Activated T-cell treated with anti-CD3 and anti-CD28 coated beads for 1 hour (primary cell): ENCODE data around the gene VPS18.

Experiments
- DNase-seq: peaks from one replicate; pipeline ENCODE4 v3.0.0-alpha.2; 2020; ENCODE audit warnings: low read depth

The VPS18 gene

DNA sequence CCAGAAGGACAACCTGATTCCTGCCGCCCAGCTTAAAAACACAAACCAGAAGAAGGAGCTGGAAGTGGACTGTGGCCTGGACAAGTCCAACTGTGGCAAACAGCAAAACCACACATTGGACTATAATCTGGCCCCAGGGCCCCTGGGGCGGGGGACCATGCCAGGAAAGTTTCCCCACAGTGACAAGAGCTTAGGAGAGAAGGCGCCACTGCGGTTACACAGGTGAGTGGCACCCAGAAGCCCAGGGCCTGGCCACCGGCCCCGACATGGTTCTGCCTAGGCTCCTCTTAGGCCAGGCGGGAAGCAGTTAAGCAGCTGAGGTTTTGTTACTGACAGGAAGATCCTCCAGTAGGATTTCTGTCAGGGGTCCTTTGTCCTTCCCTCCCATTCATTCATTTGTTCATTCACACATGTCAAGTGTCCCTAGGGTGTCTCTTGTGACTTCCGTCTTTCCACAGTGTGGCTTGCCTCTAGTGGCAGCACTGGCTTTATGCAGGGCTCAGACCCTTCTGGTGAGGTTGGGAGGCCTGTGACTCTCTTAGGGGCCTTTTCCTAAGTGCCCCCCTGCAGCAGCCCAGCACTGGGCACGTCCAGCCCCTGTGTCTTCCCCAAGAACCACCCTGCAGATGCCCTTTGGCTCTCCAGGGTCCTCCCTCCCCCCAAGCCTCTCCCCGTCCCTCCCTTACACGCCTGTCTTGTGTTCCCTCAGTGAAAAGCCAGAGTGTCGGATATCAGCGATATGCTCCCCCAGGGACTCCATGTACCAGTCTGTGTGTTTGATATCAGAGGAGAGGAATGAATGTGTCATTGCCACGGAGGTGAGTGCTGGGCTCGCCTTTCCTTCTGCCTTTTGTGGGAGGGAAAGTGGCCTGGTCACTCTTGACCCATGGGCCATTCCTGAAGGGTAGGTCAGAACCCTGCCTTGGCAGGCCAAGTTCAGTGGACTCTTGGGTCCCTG, 42.7 kb downstream of the VPS18 start:
- DNase-seq, result no peak

DNA sequence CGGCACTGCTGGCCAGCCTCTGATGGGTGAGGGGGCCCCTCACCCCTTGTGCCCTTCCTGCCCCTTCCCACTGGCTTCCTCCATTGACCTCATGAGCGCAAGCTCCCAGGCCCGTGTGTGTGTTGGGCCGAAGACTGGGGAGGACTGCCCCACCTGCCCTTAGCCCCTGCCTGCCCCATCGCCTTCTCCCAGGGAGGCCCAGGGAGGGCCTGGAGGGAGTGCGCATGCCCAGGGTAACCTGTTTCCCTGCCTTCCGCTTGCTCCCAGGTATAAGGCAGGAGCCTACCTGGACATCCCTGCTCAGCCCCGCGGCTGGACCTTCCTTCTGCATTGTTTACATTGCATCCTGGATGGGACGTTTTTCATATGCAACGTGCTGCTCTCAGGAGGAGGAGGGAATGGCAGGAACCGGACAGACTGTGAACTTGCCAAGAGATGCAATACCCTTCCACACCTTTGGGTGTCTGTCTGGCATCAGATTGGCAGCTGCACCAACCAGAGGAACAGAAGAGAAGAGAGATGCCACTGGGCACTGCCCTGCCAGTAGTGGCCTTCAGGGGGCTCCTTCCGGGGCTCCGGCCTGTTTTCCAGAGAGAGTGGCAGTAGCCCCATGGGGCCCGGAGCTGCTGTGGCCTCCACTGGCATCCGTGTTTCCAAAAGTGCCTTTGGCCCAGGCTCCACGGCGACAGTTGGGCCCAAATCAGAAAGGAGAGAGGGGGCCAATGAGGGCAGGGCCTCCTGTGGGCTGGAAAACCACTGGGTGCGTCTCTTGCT, 43.7 kb downstream of the VPS18 start:
- no peak for DNase-seq

DNA sequence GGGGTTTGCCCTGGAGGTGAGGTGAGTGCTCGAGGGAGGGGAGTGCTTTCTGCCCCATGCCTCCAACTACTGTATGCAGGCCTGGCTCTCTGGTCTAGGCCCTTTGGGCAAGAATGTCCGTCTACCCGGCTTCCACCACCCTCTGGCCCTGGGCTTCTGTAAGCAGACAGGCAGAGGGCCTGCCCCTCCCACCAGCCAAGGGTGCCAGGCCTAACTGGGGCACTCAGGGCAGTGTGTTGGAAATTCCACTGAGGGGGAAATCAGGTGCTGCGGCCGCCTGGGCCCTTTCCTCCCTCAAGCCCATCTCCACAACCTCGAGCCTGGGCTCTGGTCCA, 44.3 kb downstream of the VPS18 start:
- no peak for DNase-seq

DNA sequence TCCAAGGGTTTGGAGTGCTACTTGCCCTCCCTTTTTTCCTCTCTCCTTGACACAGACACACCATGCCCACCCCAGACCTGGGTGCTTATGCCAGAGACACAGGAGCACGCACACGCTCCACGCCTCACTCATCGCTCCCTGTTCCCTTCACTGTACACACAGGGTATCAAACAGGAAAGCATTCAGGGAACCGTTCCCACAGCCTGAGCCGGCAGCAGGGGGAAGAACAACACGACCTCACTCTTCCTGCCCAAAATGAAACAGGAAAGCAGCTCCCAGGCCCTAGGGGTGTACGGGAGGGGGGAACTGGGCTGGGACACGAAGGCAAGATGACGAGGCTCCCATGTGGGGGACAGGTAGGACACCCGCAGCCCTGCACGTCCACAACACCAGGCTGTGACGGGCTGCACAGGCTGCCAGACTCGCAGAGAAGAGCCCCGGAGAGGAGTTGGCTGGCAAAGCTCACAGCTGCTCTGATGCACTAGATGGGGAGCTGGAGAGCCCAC, 46.1 kb downstream of the VPS18 start:
- DNase-seq, result no peak

- no peak for DNase-seq
These were observed 46.8 kb downstream of the VPS18 start for GRCh38 chr15:40941068-40941527.

- DNase-seq, result peak; percentile 56
These were observed 47.5 kb downstream of the VPS18 start for GRCh38 chr15:40941528-40942336.

DNA sequence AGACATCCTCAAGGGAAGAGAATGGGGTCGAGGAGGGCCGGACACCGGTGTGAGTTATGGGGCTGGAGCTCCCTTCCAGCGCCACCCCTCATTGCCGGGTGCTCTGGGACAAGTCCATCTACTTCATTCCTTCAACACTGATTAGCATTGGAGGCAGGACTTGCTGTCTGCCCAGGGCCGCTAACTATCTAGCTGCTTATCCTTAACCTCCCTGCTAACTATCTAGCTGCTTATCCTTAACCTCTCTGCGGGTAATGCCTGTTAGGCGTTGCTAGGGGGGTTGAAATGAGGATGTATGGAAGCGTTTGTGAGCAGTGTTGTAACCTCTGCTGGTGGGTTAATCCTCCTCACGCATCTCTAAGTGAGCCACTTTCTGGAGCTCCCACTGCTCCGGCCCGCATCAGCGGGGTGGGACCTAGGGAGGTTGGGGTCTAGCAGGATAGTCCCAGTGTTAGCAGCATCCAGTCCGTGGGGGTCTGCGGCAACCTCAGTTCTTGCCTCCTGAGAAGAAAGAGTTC, 48.1 kb downstream of the VPS18 start:
- DNase-seq, result no peak

DNA sequence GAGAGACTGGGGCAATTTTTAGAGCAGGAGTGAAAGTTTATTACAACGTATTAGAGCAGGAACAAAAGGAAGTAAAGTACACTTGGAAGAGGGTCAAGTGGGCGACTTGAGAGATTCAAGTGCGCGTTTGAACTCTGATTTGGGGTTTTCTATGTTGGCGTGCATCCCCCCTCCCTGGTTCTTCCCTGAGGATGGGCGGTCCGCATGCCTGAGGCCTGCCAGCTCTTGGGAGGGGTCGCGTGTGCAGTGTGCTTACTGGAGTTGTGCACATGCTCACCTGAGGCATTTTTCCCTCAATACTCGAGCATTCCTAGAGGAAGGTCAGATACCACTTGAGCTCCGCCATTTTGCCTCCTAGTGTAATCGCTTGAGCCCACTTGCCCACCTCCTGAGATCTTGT, 48.6 kb downstream of the VPS18 start:
- no peak for DNase-seq

DNA sequence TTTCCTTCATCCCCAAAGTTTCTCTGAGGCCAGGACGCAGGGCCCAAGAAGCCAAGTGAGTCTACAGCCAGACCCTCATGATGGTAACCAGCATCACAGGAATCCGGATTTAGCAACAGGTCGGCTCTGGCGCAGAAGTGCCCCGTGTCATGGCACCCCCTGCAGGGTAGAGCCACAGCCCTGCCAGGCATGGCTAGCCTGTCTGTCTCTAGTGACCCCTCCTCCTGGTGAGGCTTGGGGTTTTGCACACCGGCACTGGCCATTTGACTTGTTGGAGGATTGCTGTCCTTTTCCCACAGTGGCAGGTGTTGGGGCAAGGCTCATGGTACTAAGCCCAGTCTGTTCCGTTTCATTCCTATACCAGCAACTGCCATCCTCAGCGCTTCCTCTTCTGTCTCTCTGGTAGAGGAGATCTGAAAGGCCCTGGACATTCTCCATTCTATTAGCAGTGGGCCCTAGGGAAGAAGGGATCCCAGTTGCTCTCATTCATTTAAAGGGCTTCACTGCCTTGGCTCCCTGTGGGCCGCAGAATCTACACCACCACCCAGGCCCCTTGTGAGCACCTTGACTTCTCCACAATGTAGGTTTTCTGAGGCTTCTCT, 49.6 kb downstream of the VPS18 start:
- no peak for DNase-seq

- no peak for DNase-seq
These were observed 50.5 kb downstream of the VPS18 start for GRCh38 chr15:40944510-40945296.

DNA sequence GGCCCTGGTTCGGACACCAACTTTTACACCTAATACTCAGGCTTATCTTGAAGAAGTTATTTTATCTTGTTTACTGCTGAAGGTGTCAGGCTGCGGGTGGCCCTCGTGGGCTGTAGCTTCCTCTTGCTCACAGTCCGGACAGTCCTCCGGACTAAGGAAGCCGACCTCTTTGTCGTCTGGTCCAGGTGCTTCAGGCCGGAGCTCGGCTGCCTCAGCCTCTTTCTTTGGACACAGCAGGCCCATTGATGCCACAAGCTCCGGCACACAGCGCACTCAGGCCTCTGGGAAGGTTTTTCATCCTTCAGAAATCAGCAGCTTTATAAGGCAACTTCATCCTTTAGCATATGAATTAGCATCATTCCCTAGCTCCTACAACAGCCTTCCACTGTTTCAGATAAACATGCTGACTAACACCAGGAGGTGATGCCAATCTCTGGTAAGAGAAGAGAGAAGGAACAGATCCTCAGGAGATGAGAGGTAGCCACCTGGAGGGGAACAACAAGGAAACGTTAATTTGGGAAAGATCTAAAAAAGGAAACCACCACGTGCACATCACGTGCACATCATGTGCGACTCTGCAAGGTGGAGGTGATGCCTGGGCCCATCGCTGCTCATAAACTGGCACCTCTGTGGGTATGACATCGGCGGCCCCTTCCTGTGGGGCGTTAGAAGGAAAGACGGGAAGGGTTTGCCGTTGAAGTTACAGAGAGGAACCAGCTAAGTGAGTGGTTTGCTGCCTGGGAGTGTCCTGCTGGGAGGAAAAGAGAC, 54.6 kb downstream of the VPS18 start:
- DNase-seq, result no peak

DNA sequence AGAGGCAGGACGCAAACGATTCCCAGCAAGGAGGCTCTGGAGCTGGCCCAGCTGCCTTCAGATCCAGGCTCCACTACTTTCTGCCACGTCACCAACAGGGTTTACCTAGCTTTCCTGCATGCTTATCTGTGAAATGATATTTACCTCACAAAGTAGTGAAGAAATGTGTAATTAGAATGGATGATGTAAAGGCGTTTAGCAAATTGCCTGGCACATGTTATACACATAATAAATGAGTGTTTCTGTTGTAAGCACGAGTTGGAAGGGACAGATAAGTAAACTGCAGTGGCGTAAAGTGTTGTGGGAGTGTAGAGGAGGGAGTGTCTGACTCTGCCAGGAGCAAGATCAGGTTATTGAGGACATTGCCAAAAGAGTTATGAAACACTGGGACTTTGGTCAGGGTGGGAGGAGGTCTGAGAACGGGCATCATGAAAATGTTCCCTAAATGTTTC, 55.5 kb downstream of the VPS18 start:
- DNase-seq, result no peak

- DNase-seq, result no peak
These were observed 57.5 kb downstream of the VPS18 start for GRCh38 chr15:40951764-40952163.

GRCh38 chr15:40952301-40952900, 58.2 kb downstream of the VPS18 start:
- DNase-seq, result no peak

DNA sequence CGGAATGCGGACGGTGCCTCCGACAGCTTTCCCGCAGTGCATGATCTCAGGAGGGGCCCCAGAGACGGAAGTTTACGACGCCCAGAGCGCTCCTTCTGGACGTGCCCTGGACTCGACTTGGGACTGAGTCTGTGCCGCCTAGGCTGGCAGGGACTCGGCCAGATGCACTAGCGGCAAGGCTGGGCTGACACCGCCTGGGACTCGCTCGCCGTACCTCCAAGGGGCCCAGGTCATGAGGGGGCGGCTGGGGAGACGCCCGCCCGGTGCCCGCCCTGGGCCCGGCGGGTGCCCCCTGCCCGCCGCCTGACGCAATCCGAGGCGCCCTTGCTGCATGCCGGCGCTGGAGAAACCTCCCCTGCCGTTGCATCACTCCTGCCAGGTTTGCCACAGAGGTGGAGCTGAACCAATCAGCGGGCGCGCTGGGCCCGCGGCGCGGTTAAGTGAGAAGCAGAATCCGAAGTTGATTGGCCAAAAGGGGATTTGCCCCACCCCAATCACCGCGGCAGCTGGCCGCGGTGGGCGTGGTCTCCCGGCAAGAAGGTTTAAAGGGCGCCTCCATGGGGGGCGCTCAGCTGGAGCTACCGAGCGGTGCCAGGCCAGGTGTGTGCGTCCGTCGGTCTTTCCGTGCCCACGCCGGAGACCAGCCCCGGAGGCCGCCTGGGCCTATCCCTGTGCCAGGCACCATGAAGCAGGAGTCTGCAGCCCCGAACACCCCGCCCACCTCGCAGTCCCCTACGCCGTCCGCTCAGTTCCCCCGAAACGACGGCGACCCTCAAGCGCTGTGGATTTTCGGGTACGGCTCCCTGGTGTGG, 58.9 kb downstream of the VPS18 start, which contains the start of gene CHAC1:
CHAC1 (plus strand) TSS at position 571 of the 812 bp plus-strand sequence; CDS start at position 684, 113 bp downstream.
- DNase-seq, result peak; percentile 87
